HG03135 (cell line): ENCODE results near the gene CTNS.

ENCODE experiments used
- ATAC-seq: cut with Tn5 transposase; IDR thresholded peaks from one replicate; pipeline ENCODE4 v1.9.1; 2021; ENCODE audit warnings: mild to moderate bottlenecking, moderate library complexity; ENCODE audit not compliant: unreplicated experiment

CTNS gene

GRCh38 chr17:3622977-3623594, 13.5 kb upstream of the CTNS start:
- ATAC-seq: no peak

DNA sequence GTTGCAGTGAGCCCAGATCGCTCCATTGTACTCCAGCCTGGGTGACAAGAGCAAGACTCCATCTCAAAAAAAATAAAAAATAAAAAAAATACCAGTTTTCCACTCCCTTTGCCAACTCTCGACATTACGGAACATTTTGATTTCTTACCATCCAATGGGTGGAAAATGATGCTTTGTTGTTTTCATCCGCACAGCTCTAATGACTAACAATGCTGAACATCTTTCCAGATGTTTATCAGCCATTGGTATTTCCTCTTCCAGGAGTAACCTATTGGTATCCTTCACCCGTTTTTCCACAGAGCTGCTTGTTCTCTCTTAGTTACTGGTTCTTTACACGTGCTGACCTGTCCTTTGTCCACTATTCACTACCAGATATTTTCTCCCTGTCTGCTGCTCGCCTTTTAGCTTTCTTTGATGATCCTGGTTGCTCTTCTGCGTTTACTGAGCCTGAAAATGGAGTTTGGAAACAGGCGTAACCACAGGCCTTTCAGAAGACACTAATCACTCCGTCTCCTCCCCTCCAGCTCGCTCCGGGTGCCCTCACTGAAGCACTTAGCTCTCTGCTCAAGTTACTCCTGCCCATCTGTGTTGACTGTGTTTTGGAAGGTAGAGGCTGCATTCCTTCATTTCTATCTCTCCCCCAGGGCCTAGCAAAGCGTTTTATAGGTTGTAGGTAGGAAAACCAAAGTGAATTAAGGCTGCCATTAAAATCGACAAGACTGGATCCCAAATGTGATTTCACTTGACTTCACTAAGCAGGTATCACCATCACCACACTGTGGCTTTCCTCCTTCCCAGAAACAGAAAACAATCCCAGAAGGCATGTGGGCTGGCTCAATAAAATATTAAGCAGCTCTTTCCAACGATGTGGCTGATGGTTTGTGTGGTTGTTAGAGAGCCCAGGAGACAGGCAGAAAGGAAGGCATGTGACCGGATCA, 9.5 kb upstream of the CTNS start:
- ATAC-seq: no peak

DNA sequence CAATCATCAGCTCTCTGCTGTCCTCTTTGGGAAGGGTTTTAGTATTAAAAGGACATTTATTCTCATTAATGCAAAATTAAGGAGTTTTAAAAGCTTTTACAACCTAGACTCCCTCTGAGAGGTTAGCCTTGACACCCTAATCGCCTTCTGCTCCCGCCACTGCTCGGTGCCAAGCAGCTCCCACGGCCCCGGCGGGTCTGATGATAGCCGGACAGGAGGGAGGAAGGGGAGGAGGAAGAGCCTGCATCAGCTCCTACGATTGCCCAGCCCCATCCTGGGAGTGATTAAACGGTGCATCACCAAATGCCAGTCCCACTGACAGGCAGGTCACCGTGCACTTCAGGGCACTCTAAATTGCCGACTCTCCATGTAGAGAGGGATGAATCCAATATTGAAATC, 8.8 kb upstream of the CTNS start:
- no peak for ATAC-seq

GRCh38 chr17:3630781-3631180, 5.8 kb upstream of the CTNS start:
- no peak for ATAC-seq

GRCh38 chr17:3632287-3632686, 4.3 kb upstream of the CTNS start:
- no peak for ATAC-seq

DNA sequence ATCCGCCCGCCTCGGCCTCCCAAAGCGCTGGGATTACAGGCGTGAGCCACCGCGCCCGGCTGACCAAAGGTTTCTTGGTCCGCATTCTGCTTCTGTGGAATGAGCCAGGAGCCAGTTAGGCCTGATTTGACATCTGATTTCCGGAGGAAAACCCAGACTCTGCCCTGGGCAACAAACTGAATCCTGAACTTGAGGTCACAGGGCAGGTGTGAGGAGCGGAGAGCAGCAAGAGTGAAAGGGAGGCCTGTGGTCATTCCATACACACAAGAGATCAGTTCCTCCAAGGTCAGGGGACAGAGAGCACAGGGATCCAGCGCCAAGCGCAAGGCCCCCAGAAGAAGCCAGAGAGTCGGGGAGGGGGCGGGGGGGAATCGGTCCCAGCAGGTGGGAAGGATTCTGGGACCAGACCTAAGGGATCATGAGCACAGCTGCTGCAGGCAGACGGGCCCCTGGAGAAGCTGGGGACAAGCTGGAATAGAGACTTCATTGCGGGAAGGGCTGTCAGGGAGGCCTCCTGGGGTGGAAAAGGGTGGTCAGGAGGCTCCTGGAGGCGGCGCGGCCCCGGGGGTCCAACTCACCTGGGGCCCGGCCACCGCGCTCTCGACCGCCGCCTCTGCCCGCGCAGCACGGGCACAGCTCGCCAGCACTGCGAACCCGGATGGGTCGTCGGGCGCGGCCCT, 946 bp upstream of the CTNS start:
- ATAC-seq: no peak

DNA sequence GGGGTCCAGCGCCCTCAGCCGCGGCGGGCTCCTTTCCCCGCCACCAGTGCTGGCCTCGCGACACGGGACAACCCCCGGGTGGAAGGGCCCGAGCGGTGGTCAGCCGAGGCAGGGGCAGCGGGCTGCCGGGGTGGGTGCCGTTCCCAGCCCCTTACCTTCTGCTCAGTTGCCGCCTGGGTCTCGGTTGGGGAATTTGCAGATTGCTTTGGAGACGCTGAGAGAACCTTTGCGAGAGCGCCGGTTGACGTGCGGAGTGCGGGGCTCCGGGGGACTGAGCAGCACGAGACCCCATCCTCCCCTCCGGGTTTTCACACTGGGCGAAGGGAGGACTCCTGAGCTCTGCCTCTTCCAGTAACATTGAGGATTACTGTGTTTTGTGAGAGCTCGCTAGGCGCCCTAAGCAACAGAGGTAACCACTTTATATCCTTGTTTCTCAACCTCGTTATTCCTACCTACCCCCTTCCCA, 381 bp downstream of the CTNS start:
- peak; percentile 19 for ATAC-seq

GRCh38 chr17:3639981-3640596, 3.5 kb downstream of the CTNS start:
- ATAC-seq: no peak

- no peak for ATAC-seq
Measured at GRCh38 chr17:3641014-3641413, 4.5 kb downstream of the CTNS start.

- ATAC-seq: no peak
Measured at GRCh38 chr17:3641717-3642486, 5.3 kb downstream of the CTNS start.

DNA sequence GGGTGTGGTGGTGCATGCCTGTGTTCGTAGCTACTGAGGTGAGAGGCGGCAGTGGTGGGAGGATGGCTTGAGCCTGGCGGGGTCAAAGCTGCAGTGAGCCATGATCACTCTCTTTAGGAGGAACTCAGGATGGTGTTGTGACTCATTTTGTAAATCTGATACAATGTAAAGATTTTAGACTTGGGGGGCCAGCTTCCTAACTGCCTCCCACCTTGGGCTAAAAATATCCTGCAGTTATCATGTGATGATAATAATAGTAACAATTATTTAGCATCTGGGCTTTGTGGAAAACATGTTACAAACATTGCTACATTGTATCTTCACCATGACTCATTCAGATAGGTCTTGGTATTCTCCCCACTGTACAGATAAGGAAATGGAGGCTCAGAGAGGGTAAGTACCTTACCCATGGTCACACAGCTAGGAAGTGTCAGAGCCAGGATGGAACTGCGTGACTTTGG, 7.4 kb downstream of the CTNS start:
- no peak for ATAC-seq

DNA sequence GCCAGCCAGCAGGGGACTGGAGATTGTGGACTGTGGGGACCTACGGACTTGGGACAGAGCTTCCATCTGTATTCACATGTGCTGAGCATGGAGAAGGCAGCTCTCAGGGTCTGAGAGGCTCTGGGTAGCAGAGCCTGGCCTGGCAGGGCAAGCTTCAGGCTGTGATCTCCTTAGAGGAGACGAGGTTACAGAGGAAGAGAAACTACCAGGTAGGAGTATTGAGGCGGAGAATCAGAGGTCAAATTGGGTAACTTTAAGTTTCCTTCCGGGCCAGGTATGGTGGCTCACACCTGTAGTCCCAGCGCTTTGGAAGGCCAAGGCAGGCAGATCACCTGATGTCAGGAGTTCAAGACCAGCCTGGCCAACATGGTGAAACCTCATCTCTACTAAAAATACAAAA, 8.8 kb downstream of the CTNS start:
- no peak for ATAC-seq

- no peak for ATAC-seq
Measured at GRCh38 chr17:3647251-3647650, 10.7 kb downstream of the CTNS start.

DNA sequence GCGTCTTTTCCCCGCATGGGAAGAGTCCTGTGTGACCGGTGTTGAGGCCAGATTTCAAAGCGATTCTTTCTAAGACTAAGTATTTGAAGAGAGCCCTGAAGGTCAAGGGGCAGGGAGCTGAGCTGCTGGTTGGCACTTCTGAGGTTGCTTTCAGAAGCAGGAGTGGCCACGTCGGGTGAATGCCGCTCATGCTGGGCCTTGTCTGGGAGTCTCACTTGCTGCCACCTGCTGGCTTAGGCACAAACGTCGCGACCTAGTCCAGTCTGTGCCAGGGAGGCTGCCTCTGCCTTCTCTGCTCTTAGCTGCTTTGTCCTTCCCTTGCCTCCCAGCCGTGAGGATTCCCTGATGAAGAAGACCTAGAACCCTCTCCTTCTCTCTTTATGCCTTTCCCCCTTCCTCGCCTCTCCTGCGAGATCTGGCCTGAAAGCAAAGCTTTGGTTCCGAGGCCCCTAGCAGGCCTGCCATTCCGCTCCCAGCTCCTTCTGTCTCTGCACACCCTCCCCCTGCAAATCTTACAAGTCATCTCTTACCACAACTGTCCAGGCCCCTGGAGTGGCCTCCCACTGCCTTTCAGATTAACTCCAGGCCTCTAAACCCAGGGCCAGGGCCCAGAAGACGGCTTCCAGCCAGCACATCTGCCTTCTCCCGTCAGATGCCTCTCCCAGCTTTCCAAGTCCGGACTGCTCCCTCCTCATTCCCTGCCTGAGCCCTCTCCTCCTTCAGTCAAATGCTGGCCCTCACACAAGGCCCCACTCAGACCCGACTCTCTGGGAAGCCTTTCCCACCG, 11.4 kb downstream of the CTNS start:
- no peak for ATAC-seq

- ATAC-seq: no peak
Measured at GRCh38 chr17:3655766-3656165, 19.2 kb downstream of the CTNS start.

- ATAC-seq: no peak
Measured at GRCh38 chr17:3656353-3656752, 19.8 kb downstream of the CTNS start.

- ATAC-seq: no peak
Measured at GRCh38 chr17:3656755-3657587, 20.4 kb downstream of the CTNS start.

- ATAC-seq: no peak
Measured at GRCh38 chr17:3657588-3657869, 21.0 kb downstream of the CTNS start.
